ENCODE measurements around the gene ENDOD1. TPM values are rescaled to one million over a fixed set of nuclear protein-coding genes. Genes with fewer than 3 reads are reported as not detected.

ENDOD1 gene
- total and polyA plus RNA-seq, 2 experiments from 2014 or later, result 0.76 to 4.0 TPM

- TF ChIP-seq ZNF462 (CRISPR knock-in tag; IDR thresholded peaks at IDR 0.05), result no peak
- TF ChIP-seq REST (IDR thresholded peaks at IDR 0.05; ENCODE audit: unreplicated experiment), result no peak
- TF ChIP-seq ZNF331 (CRISPR knock-in tag; IDR thresholded peaks at IDR 0.05; ENCODE audit: low read depth), result no peak
- TF ChIP-seq STAT1 (IDR thresholded peaks at IDR 0.05; ENCODE audit: unreplicated experiment), result no peak
- no peak for TF ChIP-seq POLR2AphosphoS5 (IDR thresholded peaks at IDR 0.05; ENCODE audit: low read depth)
- TF ChIP-seq ZNF114 (CRISPR knock-in tag; IDR thresholded peaks at IDR 0.05), result no peak
- no peak for TF ChIP-seq CTCF (conservative IDR thresholded peaks at IDR 0.05; ENCODE audit: low read depth in 2 of 2)
- TF ChIP-seq ETS1 (IDR thresholded peaks at IDR 0.05), result no peak
- TF ChIP-seq EZH2phosphoT487 (IDR thresholded peaks at IDR 0.05; ENCODE audit: unreplicated experiment), result no peak
- TF ChIP-seq CREB1 (CRISPR knock-in tag; IDR thresholded peaks at IDR 0.05; ENCODE audit: low read depth), result no peak
- no peak for TF ChIP-seq NANOG (IDR thresholded peaks at IDR 0.05; ENCODE audit: borderline replicate concordance)
Measured at GRCh38 chr11:95067841-95068219, 21.8 kb upstream of the ENDOD1 start (continued).
